HUDEP-2 (cell line): ENCODE results near the gene PGA4.
"Not testable (repeated sequence)": the region's sequence is repeated elsewhere in the genome, so short reads cannot be mapped to it uniquely, and the experiment has no call there.

ENCODE experiments used
- DNase-seq, 76 experiments: peaks; one replicate each; lab custom pipeline; 2025; ENCODE audit not compliant: unreplicated experiment in 76 of 76; lab: John Stamatoyannopoulos, UW

PGA4 gene

DNA sequence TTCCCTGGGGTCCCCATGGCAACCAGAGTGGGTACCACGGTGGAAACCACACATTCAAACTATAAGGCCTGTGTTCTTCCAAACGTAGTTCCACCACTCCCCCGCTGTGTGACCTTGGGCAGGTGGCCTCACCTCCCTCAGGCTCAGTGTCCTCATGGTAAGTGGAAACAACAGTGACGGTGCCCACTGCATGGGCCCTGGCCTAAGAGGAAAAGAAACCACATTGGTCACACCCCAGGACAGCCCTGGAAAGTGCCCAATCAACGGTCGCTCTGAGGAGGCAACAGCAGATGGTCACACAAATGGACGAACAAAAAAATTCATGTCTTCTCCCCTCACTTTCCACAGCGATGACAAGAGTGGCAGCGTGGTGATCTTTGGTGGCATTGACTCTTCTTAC is 25.9 kb downstream of the PGA4 start:
- DNase-seq: not testable (repeated sequence)

DNA sequence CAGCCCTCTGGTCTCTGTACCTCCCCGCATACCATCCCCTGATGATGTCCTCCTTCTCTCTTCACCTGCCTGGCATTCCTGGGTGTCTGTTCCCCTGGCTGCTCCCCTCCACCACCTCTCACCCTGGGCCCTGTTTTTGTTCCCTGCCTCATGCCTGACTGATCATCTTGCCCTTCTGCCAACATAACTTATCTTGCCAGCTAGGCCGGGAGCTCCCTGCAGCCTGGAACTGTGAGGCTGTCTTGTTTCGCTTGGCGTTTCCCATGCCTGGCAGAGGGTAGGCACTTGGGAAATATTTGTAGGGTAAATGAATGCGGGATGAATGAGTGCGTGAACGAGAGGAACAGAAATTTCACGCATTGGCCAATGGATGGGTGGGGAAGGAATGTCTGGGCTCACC is 27.1 kb downstream of the PGA4 start:
- not testable (repeated sequence) for DNase-seq

DNA sequence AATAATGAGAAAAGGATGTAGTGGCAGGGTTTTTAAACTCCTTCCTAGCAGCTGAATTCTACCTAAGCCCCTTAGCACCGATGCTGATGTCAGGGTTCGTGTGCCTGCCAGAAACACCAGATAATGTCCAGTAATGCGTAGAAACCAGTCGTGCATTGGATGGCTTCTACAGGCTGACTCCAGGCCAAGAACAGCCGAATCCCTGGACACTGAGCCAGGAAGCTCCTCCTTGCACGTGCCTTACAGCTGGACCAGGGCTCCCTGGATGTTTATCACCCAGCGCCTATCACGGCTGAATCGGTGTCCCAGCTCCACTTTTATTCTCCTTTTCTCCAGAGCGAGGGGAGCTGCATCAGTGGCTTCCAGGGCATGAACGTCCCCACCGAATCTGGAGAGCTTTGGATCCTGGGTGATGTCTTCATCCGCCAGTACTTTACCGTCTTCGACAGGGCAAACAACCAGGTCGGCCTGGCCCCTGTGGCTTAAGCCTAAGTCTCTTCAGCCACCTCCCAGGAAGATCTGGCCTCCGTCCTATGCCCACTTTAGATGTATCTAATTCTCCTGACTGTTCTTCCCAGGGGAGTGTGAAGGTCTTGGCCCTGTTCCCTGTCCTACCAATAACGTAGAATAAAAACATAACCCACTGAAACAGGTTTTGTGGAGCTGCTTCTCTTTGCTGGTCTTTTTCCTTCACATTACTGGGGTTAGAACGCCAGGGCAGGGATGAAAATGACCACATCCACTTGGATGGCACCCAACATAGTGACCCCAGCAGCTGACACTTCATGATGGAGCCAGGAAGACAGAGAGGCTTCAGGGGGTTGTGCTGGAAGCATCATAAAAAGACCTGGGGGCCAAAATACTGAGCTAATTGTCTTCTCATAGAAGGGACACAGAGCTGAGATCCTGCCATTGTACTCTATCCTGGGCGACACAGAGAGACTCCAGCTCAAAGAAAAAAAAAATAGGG is 28.9 kb downstream of the PGA4 start:
- not testable (repeated sequence) for DNase-seq

DNA sequence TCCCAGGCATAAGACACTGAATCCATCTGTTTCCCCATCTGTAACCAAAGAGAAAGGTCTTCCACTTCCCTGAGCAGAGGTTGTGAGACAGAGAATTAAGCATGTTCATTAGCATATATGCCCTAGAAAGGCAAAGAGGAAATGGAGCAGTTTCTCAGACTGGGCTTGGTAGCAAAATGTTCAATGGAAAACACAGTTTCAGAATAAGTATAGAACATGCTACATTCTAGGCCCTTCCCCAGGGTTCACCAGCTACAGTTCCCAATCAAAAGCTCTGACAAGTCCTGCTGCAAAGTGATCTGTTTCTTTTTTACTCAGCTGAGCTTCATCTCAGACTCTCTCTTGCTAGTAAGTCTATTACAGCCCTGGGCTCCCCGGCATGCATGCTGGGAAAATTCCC is 30.2 kb downstream of the PGA4 start:
- not testable (repeated sequence) for DNase-seq

DNA sequence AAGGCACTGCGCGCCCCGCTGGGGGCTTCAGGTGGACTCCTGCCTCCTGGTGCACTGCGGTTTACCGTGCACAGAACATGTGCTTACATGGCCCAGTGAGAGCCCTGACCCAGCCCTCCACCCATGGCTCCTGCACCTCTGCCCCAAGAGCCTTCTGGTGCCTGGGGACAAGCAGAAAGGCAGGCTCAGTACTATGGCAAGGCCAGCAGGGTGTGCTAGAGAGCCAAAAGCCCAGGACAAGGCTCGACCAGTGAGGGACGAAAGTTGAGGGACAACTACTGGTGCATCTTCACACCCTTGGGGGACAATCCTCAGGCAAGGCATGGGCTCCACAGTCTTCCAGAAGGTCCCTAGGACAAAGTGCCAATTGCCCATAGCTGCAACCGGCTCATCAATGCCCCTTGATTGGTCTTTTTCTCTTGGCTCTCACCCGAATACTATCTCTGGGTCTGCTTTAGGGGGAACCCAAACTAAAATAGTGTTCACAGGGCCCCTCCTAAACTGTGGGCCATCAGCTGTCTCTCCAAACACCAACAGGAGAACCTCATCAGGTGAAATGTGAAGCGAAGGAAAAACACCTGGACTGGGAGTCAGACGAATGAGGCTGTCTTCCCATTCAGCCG is 32.4 kb downstream of the PGA4 start:
- peak in 70 of 76 experiments; percentile 8 to 82 (median 61) for DNase-seq

DNA sequence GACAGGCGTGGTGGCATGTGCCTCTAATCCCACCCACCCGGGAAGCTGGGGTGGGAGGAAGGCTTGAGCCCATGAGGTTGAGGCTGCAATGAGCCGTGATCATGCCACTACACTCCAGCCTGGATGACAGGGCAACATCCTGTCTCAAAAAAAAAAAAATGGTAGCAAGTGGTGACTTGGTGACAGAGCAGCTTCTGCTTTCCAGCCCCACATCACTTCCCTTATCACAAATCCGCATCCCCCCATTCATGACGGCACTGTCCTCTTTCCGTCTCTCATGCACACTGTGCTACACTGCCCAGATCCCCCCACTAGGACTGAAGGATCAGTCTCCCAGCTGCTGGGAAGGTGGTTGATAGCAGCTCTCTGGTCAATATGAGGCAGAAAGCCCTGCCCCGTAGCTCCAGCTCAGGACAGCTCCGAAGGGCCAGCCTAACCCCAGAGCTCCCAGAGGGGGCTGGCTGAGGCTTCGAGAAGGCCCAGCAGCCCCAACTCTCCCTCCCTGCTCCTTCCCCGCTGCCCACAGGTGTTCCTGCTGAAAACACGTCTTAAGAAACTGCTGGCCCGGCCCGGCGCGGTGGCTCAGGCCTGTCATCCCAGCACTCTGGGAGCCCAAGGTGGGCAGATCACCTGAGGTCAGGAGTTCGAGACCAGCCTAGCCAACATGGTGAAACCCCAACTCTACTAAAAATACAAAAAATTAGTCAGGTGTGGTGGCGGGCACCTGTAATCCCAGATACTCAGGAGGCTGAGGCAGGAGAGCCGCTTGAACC is 34.7 kb downstream of the PGA4 start:
- no peak for DNase-seq

DNA sequence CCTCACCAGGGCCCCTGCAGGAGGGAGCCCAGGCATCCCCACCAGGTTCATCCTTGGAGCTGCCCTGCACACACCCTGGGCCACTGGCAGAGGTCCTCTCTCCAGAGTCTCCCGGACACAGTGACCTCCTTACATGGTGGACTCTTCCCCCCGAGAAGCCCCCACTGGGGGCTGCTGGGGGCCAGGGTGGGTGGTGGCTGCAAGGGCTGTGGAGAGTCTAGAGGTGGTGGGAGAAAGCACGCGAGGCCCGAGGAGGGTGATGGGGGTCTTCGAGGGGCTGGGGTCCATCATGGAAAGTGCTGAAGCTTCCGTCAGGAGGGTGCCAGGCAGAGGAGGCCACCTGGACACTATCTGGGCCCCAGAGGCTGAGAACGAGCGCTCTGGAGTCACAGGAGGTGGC is 36.4 kb downstream of the PGA4 start:
- no peak for DNase-seq

DNA sequence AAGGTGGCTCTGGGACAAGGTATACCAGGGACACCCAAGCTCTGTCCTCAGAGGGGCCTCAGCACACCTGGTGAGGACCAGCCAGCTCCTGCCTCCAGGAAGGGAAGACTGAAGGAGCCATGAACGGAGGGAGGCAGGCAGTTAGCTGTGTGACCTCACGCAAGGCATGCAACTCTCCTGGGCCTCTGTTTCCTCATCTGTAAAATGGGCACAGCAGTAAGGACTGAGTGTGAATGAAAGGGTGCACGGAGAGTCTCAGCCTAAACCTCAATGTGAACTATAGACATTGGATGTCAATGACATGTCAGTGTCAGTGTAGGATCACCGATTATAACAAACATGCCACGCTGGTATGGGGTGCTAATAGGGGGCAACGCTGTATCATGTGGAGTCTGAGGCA is 37.2 kb downstream of the PGA4 start:
- no peak for DNase-seq

DNA sequence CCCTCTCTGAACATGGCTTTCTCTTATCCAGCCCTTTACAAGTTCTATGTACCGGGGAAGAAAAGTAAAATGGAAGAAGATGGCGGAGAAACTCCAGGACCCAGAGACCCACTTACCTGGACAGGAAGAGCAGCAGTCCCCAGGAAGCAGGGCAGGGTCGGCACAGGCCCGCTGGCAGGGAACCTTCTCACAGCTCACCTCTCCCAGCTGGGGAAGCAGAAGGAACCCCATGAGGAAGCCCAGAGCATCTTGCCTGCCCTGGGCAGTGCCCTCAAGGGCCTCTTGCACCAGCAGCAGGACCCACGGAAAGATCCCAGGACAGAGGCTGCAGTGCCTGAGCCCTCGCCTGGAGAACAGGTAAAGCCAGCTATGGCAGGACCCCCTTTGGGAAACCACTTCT is 42.2 kb downstream of the PGA4 start:
- no peak for DNase-seq

DNA sequence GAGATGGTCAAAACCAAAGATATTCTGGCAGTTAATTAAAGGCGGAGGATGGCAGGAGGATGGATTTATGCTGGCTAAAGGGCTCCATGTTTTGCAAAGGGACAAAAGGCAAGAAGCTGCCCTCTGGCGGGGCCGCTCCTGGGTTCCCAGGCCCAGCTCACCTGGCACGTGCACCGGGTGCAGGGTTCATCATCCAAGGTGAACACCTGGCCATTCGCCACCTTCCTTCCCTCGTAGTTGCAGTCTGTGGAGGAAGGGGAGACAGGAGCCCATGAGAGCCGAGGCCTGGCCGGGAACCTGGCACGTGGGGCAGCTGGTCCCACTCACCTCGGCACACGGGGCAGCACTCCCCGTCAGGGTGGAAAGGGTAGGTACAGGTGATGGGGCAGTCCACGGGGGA is 42.6 kb downstream of the PGA4 start:
- DNase-seq: no peak

DNA sequence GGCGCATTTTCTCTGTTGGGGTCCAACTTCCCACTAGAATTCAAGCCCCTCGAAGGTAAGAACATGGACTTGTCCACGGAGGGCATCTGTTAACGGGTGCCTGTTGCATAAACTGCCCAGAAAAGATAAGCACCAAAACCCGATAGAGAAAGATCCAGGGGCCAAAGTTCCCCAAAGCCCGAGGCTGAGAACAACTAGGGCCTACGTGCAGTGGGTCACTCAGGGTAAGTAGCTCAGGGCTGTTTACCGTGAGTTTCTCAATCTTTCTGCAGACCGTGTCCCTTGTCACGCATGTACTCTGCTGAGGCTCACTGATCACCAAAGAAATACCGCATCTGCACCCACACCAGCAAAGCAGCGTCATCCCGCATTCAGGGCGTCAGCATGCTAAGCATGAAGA is 43.2 kb downstream of the PGA4 start:
- DNase-seq: no peak

DNA sequence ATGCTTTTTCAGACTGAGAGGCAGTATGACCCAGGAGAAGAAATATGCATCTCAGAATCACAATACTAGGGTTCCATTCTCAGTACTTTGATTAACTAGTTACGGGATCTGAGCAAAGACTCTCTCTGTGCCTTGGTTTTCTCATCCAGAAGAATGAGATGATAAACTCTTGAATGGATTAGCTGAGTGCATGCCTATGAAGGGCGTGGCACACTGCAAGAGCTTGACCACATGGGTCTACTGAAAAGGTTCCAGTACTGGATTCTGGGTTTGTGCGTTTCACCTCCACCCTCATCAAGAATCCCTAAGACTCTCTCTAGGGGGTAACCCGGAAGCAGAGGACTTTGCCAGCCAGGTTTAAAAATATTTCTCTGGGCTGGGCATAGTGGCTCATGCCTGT is 44.5 kb downstream of the PGA4 start:
- peak in 46 of 76 experiments; percentile 2 to 72 (median 28) for DNase-seq

DNA sequence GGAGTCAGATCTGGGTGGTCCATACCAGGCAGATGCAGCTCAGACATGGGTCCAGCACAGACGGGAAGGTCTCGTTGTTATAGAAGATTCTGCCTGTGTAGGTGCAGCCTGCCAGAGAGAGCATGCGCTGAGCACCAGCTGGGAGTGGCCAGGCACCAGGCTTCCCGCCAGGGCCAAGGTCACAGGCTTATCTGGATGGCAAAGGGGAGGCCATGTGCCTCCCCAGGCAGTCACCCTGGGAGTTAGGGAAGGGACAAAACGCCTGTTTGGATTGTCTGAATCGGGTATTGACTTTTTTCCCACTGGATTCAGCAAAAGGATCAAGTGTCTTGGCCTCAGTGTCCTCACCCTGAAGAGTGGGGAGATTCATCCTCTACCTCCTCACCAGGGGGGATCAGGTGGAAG is 45.3 kb downstream of the PGA4 start:
- DNase-seq: peak in 73 of 76 experiments; percentile 26 to 89 (median 73)

DNA sequence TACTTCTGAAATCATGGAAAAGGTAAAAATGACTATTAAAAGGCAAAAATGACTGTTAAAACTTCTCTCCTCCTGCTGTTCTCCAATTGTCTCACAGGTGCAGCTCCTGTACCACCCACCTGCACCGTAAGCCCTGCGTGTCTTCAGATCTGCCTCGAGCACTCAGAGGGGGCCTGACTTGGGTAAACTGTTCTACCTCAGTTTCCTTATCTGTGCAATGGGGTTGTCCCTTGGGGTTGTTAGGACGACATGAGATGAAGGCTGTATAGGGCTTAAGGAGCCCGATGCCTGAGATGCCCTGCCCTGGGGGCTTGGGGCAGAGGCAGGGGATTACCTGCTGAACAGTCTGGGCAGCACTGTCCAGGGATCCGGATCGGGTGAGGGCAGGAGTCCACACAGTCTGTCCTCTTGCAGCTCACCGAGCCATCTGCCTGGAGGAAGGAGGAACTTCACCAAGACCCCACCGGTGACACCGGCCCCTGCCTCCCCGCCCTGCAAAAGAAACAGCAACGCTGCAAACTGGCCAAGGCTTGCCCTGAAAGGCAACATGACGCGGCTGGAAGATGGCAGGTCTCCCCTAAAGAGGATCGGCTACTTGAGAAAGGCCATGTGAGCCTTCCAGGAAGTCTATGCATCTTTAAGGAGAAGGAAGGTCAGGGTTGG is 46.6 kb downstream of the PGA4 start:
- DNase-seq: no peak

DNA sequence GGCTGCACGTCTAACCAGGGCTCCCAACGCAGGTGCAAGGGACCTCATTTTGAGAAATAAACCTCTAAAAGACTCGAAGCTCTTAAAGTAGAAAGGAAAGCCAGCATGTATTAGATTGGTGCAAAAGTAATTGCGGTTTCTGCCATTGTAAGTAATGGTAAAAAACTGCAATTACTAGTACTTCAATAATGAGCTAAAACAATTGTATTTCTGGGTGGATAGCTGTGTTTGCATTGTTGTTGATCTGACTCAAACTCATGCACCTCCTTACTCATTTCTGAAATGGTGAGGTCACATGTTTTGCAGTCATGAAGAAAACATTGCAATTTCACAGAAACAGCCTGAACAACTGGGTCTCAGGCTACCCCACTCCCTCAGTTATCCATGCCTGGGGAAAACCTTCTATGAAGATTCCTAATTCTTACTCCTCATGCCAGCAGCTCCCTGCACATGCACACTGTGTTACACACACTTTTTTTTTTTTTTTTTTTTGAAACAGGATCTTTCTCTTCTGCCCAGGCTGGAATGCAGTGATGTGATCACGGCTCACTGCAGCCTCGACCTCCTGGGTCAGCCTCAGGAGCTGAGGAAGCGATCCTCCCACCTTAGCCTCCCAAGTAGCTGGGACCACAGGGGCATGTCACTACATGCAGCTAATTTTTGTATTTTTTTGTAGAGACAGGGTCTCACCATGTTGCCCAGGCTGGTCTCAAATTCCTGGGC is 48.4 kb downstream of the PGA4 start:
- DNase-seq: no peak

DNA sequence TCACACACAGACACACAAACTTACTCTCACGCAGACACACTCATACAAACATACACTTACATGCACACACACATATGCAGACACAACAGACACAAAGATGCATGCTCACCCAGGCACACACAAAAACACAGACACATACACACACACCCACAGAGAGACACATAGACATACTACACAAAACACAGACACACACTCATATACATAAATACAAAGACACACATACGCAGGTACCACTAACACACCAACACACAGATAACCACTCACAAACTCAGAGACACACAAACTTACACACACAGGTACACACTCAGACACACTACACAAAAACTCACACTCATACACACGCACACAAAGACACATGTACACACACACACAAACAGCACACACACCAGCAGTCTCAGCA is 50.6 kb downstream of the PGA4 start:
- DNase-seq: no peak

DNA sequence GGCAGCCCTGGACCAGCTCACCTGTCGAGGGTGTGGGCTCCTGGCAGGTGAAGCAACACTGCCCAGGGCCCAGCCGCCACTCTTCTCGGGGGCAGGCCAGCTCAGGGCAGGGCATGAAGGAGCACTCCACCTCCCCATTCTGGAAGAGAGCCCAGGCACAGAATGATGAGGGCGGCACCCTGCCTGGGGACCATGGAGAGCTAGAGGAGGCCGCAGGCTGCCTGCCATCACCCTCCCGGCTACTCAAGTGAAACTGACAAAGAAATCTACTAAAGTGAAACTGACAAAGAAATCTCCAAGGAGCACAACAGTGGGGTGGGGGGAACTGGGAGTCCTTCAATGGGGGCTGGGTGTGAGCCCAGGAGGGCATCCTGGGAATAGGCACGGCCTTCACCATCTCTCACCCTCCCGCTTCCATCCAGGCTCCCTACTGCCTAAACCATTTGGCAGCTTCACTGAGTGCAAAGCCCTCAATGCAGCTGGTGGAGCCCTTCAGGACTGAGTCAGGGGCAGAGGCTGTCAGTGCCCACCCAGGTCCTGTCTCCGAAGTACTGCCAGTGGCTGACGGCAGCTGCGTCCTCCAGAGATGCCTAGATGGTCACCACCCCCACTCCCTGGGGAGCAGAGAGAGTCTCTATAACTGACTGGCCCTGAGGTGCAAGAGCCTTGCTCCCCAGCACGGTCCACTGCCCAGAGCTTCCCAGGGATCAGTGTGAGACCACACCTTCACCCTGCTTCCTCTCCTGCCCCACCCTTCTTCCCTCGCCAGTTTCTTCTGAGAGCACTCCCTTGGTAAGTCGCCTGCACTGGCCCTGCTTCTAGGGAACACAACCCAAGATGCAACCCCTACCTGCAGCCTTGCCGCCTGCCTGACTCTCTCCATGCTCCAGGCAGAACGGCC is 51.3 kb downstream of the PGA4 start:
- peak in 65 of 76 experiments; percentile 2 to 83 (median 57) for DNase-seq

DNA sequence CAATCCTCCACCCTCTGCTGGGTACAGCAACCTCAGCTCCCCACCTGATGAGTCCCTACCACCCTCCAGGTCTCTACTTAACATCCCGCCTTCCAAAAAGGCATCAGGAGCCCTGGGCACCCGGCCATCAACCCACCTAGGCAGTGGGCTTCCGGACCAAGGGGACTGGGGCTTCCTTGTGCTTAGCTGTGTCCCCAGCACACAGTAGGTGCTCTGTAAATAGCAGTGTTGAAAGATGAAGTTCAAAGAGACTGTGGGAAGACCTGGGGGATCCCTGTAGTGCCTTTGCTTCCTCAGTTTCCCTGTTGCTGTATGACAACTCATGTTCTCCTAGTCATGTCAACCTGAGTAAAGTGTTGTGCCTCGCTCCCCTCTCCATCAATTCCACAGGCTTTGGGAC is 51.9 kb downstream of the PGA4 start:
- DNase-seq: no peak

DNA sequence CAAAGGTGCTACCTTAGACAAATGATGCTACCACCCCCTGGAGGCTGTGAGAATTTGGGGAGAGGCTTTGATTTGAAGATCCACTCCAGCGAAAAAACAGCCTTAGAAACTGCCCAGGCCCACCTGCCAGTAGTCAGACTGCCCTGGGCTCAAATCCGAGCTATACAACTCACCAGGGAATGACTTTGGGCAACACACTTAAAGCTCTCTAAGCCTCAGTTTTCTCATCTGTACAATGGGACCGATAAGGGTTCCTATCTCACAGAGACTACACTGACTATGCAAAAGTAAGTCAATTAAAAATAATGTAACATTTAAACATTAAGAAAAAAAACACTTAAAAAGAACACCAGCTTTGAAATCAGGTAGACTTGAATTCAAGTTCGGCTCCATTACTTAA is 53.0 kb downstream of the PGA4 start:
- no peak for DNase-seq
